ENCODE data around the gene TAT.

TAT gene

DNA sequence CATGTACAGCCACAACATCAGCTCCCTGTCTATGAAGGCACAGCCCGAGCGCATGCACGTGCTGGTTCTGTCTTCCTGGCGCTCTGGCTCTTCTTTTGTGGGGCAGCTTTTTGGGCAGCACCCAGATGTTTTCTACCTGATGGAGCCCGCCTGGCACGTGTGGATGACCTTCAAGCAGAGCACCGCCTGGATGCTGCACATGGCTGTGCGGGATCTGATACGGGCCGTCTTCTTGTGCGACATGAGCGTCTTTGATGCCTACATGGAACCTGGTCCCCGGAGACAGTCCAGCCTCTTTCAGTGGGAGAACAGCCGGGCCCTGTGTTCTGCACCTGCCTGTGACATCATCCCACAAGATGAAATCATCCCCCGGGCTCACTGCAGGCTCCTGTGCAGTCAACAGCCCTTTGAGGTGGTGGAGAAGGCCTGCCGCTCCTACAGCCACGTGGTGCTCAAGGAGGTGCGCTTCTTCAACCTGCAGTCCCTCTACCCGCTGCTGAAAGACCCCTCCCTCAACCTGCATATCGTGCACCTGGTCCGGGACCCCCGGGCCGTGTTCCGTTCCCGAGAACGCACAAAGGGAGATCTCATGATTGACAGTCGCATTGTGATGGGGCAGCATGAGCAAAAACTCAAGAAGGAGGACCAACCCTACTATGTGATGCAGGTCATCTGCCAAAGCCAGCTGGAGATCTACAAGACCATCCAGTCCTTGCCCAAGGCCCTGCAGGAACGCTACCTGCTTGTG lies 40.0 kb downstream of the TAT start:
- no peak for DNase-seq

DNA sequence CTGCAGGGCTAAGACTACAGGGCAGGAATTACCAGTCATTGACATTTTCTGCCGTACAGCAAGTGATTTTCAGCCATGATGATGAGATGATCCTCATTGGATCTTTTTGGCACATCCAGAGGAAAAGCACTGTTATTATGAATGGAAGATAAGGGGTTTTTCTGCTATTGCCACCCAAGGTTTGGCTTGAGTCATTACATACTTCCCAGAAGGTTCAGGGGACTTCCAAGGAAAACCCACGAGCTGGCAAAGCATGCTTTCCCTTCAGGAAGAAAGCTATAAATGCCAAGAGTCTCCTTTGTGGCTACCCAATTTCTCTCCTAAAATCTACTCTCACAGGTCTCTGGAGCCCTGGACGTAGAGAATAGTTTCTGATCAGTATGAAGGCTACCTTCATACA lies 44.5 kb downstream of the TAT start:
- DNase-seq, result peak; percentile 11

DNA sequence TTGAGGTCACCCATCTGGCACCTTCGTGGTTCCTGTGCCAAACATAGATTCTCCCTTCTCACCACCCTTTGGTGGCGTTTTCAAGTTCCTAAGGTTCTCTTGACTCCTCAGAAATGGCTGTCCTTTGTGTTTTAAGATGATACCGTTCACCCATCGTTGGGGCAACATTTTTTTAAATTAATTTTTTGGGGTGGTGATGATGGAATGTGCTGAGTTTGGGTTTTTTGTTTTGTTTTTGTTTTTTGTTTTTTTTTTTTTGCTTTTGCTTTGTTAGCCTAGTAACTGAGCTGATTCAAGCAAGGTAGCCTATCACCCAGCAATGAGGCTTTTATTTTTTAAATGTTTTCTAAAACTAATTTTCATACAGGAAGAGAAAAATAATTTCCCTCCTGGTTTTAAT lies 48.0 kb downstream of the TAT start:
- no peak for DNase-seq

GRCh38 chr16:71528257-71528656 lies 48.6 kb downstream of the TAT start:
- DNase-seq, result no peak

DNA sequence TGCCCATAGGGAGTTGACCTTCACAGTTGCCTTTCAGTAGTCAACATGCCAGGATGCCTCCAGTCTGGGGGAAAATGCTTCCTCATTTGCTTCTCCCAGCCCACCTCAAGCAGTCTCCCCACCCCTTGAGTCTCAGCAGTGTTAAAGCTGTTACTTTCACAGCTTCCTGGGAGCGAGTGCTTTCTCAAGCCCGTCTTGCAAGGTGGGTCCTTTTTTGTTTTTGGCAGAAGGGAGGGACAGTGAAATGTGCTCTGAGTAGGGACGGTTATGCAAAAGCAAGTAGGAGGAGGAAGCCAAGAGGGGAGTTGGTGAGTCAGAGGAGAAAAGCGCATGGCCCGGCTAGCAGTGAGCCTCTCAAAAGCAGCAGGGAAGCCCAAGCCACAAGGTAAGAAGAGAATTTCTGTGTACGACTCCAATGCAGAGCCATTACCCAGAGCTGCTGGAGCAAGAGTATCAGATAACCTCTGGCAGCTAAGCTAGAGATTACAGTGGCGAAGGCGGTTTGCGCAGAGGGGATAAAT lies 50.7 kb downstream of the TAT start, which contains the start of gene CHST4:
TSS of gene CHST4 (plus strand) at position 316 of the 521 bp plus-strand sequence. CDS start 10,252 bp downstream, outside the sequence.
- DNase-seq, result peak; percentile 24

- DNase-seq, result no peak
Observed at GRCh38 chr16:71524566-71525553, 52.0 kb downstream of the TAT start.

DNA sequence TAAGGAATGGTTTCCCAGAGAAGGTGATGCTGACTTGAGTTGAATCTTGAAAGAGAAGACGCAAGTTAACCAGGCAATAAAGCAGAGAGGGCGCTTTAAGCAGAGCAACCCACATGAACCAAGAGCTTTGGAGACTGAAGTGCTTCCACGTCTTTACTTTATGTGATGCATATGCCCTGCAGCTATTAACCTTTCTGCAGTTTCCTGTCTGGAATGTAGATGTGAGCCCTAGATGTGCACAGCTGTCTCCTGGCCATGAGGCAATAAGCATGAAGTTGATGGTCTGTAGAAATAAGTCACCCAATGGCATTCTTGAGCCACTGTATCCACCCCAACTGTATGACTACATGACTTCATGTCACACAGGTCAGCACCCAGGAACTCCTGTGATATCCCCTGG lies 56.3 kb downstream of the TAT start:
- DNase-seq, result no peak
